Keratinocyte (primary cell): ENCODE measurements around the gene HOXC5.

Experiments
- EZH2 ChIP-seq: IDR thresholded peaks from one replicate; pipeline ENCODE4 v1.6.1; 2012; ENCODE audit warnings: inconsistent platforms, mild to moderate bottlenecking, low read length, moderate library complexity
- TF ChIP-seq, protein P1 (sequence below), 3 experiments: IDR thresholded peaks in 1 of 3; conservative IDR thresholded peaks in 1 of 3; optimal IDR thresholded peaks in 1 of 3; 2 replicates in 2 of 3; 3 replicates in 1 of 3; pipeline versions ENCODE3 to v1.5.1; 2011; ENCODE audit warnings: low read length in 3 of 3, mild to moderate bottlenecking in 3 of 3, moderate library complexity in 2 of 3, control low read depth in 1 of 3, inconsistent platforms in 1 of 3; ENCODE audit not compliant: insufficient read depth in 2 of 3; ENCODE audit errors: extremely low read depth in 1 of 3

DNA sequence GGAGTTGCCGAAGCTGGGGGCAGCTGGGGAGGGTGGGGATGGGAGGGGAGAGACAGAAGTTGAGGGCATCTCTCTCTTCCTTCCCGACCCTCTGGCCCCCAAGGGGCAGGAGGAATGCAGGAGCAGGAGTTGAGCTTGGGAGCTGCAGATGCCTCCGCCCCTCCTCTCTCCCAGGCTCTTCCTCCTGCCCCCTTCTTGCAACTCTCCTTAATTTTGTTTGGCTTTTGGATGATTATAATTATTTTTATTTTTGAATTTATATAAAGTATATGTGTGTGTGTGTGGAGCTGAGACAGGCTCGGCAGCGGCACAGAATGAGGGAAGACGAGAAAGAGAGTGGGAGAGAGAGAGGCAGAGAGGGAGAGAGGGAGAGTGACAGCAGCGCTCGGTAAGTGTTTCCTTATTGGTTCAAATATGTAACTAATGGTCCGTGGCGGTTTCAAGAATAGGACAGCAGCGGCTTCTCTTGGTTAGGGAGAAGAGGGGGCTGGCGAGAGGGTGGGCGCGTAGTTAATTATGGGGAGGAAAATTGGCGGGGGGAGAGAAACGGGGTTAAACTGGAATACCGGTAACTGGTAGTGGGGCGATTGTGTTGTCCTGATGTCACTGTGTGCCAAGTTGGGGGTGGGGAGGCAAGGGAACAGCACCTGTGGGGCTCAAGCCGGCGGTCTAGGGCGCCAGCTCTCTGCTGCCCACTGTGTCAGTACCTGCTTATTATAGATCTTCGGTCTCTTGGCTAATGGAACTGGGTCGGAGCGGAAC lies 15.6 kb upstream of the HOXC5 start:
- TF ChIP-seq, protein P1, sequence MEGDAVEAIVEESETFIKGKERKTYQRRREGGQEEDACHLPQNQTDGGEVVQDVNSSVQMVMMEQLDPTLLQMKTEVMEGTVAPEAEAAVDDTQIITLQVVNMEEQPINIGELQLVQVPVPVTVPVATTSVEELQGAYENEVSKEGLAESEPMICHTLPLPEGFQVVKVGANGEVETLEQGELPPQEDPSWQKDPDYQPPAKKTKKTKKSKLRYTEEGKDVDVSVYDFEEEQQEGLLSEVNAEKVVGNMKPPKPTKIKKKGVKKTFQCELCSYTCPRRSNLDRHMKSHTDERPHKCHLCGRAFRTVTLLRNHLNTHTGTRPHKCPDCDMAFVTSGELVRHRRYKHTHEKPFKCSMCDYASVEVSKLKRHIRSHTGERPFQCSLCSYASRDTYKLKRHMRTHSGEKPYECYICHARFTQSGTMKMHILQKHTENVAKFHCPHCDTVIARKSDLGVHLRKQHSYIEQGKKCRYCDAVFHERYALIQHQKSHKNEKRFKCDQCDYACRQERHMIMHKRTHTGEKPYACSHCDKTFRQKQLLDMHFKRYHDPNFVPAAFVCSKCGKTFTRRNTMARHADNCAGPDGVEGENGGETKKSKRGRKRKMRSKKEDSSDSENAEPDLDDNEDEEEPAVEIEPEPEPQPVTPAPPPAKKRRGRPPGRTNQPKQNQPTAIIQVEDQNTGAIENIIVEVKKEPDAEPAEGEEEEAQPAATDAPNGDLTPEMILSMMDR (optimal IDR thresholded peaks at IDR 0.05 in 1 of 3, IDR thresholded peaks at IDR 0.05 in 1 of 3, conservative IDR thresholded peaks at IDR 0.05 in 1 of 3; ENCODE audit: extremely low read depth in 1 of 3, insufficient read depth in 2 of 3, low read length in 3 of 3), result peak in 1 of 3 experiments; percentile 23
- TF ChIP-seq EZH2, result no peak
